Panc1 (cell line): ENCODE data around the gene GH2. TPM values are rescaled to one million over a fixed set of nuclear protein-coding genes. Genes with fewer than 3 reads are reported as not detected.

Experiments used
- ATAC-seq: fragments of 200-7000 bp; cut with Tn5 transposase; 2 replicates; pipeline ENCODE4 v1.9.1; 2020; ENCODE audit warnings: mild to moderate bottlenecking, moderate library complexity
- BruUV-seq: library from RNA; stranded (reverse); fragments of 400-500 nt; replicated peaks from 2 replicates; lab custom pipeline; 2021; lab: Mats Ljungman, UMichigan
- CTCF ChIA-PET: fragments of 300-600 bp; sonication (Branson Sonifier 250); formaldehyde crosslinking; loops from one replicate; lab custom pipeline; 2022; ENCODE audit warnings: antibody characterized with exemption; lab: Charles Lee
- POLR2A ChIA-PET: fragments of 300-600 bp; sonication (Branson Sonifier 250); formaldehyde crosslinking; loops from one replicate; lab custom pipeline; 2022; ENCODE audit warnings: antibody characterized with exemption; lab: Charles Lee
- DNase-seq: peaks from one replicate; pipeline ENCODE4 v3.0.0-alpha.2; 2010; ENCODE audit warnings: low read depth, low spot score
- H3K27ac ChIP-seq: 2 replicates; pipeline ENCODE4 v1.5.1; 2011; ENCODE audit warnings: mild to moderate bottlenecking, low read length, inconsistent platforms
- H3K27me3 ChIP-seq: fragments of 200-500 bp; sonication (Bioruptor generic); 2 replicates; pipeline ENCODE4 v1.6.0; 2014; ENCODE audit warnings: low read length, inconsistent platforms; ENCODE audit not compliant: control insufficient read depth, insufficient read depth
- H3K36me3 ChIP-seq: fragments of 200-500 bp; sonication (Bioruptor generic); 2 replicates; pipeline ENCODE4 v1.5.1; 2014; ENCODE audit warnings: inconsistent platforms, mild to moderate bottlenecking, low read length, moderate library complexity; ENCODE audit not compliant: control insufficient read depth, insufficient read depth
- H3K4me1 ChIP-seq: 2 replicates; pipeline ENCODE4 v1.5.1; 2011; ENCODE audit warnings: inconsistent platforms, mild to moderate bottlenecking, low read length, moderate library complexity; ENCODE audit not compliant: control insufficient read depth, insufficient read depth
- H3K4me3 ChIP-seq, 2 experiments: 2 replicates each; pipeline ENCODE4 v1.5.1; 2011 to 2012; ENCODE audit warnings: low read depth in 2 of 2, low read length in 2 of 2, mild to moderate bottlenecking in 2 of 2, inconsistent platforms in 1 of 2, moderate library complexity in 1 of 2
- H3K9me3 ChIP-seq: fragments of 200-500 bp; sonication (Bioruptor generic); 2 replicates; pipeline ENCODE4 v1.5.1; 2014; ENCODE audit warnings: low read depth, mild to moderate bottlenecking, inconsistent platforms, low read length, moderate library complexity; ENCODE audit not compliant: control insufficient read depth, insufficient read depth
- POLR2AphosphoS5 ChIP-seq: IDR thresholded peaks from 2 replicates; pipeline ENCODE4 v1.6.1; 2012; ENCODE audit warnings: mild to moderate bottlenecking, low read depth, low read length, moderate library complexity
- SIN3A ChIP-seq: IDR thresholded peaks from 2 replicates; pipeline ENCODE4 v1.6.1; 2012; ENCODE audit warnings: low read depth, mild to moderate bottlenecking, low read length, moderate library complexity, borderline replicate concordance; ENCODE audit not compliant: insufficient read depth
- TCF7L2 ChIP-seq: IDR thresholded peaks from 2 replicates; pipeline ENCODE4 v1.6.1; 2011; ENCODE audit warnings: mild to moderate bottlenecking, low read depth, low read length, inconsistent platforms
- in situ Hi-C: cut with HindIII; loops from 2 replicates; pipeline ENCODE4 v1.10.0; 2016; ENCODE audit warnings: low sequenced_read_pairs, low pct_unique_long_range_greater_than_20kb
- intact Hi-C: fragments of 100-400 bp; cut with micrococcal nuclease; formaldehyde crosslinking; loops from one replicate; pipeline ENCODE4 v1.10.0; 2022; ENCODE audit not compliant: unreplicated experiment
- total RNA-seq: library from RNA; stranded (reverse); gene quantifications from one replicate; pipeline ENCODE4 v1.2.1, GENCODE V29; 2021; ENCODE audit not compliant: unreplicated experiment
- TF ChIP-seq, protein P1 (sequence below), 2 experiments: IDR thresholded peaks; 2 replicates each; pipeline ENCODE4 v1.6.1; 2011 to 2012; ENCODE audit warnings: low read depth in 2 of 2, control low read depth in 1 of 2, low read length in 1 of 2, mild to moderate bottlenecking in 1 of 2, moderate library complexity in 1 of 2; ENCODE audit not compliant: insufficient read depth in 1 of 2
- TF ChIP-seq, protein P2 (sequence below): fragments of 450-650 bp; IDR thresholded peaks from 2 replicates; pipeline ENCODE4 v1.5.1; 2017; ENCODE audit warnings: mild to moderate bottlenecking

Gene GH2
- total RNA-seq, 1 experiment from 2014 or later = not detected

DNA sequence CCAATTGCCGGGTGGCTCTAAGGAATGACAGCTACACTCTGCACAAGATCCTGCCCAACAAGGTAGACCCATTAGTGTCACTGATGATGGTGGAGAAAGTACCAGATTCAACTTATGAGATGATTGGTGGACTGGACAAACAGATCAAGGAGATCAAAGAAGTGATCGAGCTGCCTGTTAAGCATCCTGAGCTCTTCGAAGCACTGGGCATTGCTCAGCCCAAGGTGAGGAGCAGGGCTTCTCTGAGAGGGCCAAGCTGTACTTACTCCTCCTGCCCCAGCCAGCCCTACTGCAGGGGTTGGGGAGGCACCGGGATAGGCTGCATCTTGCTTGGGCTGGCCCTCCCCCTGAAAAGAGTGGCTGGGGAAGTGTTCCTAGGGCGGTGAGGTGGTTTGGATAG lies 51.5 kb downstream of the GH2 start:
- Histone ChIP-seq H3K27me3 (no peaks in the 10 kb centered on the region), H3K4me3 (no peak overlapping the region), H3K27ac (no peak overlapping the region), H3K36me3 (peaks cover 40% of the 10 kb centered on the region), H3K9me3 (no peaks in the 10 kb centered on the region), H3K4me1 (peaks cover 15% of the 10 kb centered on the region)
- CTCF ChIA-PET = no interaction called here
- no peak for ATAC-seq
- POLR2A ChIA-PET = interaction anchor here (0.5 to 1.2 kb wide), 3 partner anchors 13 to 1858 kb away, joined by 3 to 4 read pairs (median 4); no protein-coding TSS in a partner anchor
- BruUV-seq = no TSS peak
- DNase-seq = no peak
- intact Hi-C loops (no loop called here), in situ Hi-C loops (no loop called here)
- TF ChIP-seq, protein P1, sequence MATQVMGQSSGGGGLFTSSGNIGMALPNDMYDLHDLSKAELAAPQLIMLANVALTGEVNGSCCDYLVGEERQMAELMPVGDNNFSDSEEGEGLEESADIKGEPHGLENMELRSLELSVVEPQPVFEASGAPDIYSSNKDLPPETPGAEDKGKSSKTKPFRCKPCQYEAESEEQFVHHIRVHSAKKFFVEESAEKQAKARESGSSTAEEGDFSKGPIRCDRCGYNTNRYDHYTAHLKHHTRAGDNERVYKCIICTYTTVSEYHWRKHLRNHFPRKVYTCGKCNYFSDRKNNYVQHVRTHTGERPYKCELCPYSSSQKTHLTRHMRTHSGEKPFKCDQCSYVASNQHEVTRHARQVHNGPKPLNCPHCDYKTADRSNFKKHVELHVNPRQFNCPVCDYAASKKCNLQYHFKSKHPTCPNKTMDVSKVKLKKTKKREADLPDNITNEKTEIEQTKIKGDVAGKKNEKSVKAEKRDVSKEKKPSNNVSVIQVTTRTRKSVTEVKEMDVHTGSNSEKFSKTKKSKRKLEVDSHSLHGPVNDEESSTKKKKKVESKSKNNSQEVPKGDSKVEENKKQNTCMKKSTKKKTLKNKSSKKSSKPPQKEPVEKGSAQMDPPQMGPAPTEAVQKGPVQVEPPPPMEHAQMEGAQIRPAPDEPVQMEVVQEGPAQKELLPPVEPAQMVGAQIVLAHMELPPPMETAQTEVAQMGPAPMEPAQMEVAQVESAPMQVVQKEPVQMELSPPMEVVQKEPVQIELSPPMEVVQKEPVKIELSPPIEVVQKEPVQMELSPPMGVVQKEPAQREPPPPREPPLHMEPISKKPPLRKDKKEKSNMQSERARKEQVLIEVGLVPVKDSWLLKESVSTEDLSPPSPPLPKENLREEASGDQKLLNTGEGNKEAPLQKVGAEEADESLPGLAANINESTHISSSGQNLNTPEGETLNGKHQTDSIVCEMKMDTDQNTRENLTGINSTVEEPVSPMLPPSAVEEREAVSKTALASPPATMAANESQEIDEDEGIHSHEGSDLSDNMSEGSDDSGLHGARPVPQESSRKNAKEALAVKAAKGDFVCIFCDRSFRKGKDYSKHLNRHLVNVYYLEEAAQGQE (IDR thresholded peaks at IDR 0.05; ENCODE audit: insufficient read depth in 1 of 2, low read depth in 2 of 2, low read length in 1 of 2) = no peak
- TF ChIP-seq, protein P2, sequence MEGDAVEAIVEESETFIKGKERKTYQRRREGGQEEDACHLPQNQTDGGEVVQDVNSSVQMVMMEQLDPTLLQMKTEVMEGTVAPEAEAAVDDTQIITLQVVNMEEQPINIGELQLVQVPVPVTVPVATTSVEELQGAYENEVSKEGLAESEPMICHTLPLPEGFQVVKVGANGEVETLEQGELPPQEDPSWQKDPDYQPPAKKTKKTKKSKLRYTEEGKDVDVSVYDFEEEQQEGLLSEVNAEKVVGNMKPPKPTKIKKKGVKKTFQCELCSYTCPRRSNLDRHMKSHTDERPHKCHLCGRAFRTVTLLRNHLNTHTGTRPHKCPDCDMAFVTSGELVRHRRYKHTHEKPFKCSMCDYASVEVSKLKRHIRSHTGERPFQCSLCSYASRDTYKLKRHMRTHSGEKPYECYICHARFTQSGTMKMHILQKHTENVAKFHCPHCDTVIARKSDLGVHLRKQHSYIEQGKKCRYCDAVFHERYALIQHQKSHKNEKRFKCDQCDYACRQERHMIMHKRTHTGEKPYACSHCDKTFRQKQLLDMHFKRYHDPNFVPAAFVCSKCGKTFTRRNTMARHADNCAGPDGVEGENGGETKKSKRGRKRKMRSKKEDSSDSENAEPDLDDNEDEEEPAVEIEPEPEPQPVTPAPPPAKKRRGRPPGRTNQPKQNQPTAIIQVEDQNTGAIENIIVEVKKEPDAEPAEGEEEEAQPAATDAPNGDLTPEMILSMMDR = no peak
- TF ChIP-seq SIN3A (no peak), TCF7L2 (no peak), POLR2AphosphoS5 (no peak)

Other genes starting within 250 kb of the GH2 start
- 15.3 TPM for gene LIMD2, start 181.8 kb downstream of the GH2 start, total RNA-seq
- 26.0 TPM for gene STRADA, start 140.1 kb downstream of the GH2 start, total RNA-seq
- gene CCDC47, start 108.3 kb downstream of the GH2 start, total RNA-seq = 64.8 TPM
- 89.6 TPM for gene DDX42, start 107.8 kb downstream of the GH2 start, total RNA-seq
- 145 TPM for gene PSMC5, start 54.5 kb downstream of the GH2 start, total RNA-seq
- 41.3 TPM for gene FTSJ3, start 54.3 kb downstream of the GH2 start, total RNA-seq
- gene SMARCD2, start 39.3 kb downstream of the GH2 start, total RNA-seq = 59.4 TPM
- not detected for gene CSH2, start 8.3 kb downstream of the GH2 start, total RNA-seq
- not detected for gene CSH1, start 14.6 kb upstream of the GH2 start, total RNA-seq
- gene CSHL1, start 29.3 kb upstream of the GH2 start, total RNA-seq = not detected
- not detected for gene GH1, start 36.9 kb upstream of the GH2 start, total RNA-seq
- not detected for gene CD79B, start 50.4 kb upstream of the GH2 start, total RNA-seq
- gene SCN4A, start 91.0 kb upstream of the GH2 start, total RNA-seq = 0.03 TPM
- 0.10 TPM for gene PRR29, start 116.4 kb upstream of the GH2 start, total RNA-seq
- gene ICAM2, start 138.7 kb upstream of the GH2 start, total RNA-seq = 0.33 TPM
- gene ERN1, start 248.2 kb upstream of the GH2 start, total RNA-seq = 12.1 TPM